GM12875 (cell line): Measurements from ENCODE around the gene PTPRG.

Experiments
- H3K4me3 ChIP-seq: one replicate; pipeline ENCODE4 v1.5.1; 2011; ENCODE audit warnings: low read depth, low read length, control low read depth
- CTCF ChIP-seq: IDR thresholded peaks from 2 replicates; pipeline ENCODE4 v1.5.1; 2011; ENCODE audit warnings: low read depth, mild to moderate bottlenecking, control low read depth, inconsistent platforms, low read length, moderate library complexity, borderline replicate concordance; ENCODE audit not compliant: insufficient read depth

PTPRG gene

GRCh38 chr3:61828880-61829721, 267.7 kb downstream of the PTPRG start:
- no peak overlapping the region for H3K4me3 ChIP-seq
- no peak for TF ChIP-seq CTCF

GRCh38 chr3:61829722-61830350, 268.5 kb downstream of the PTPRG start:
- no peak for TF ChIP-seq CTCF
- H3K4me3 ChIP-seq, result no peak overlapping the region

GRCh38 chr3:61831973-61832372, 270.6 kb downstream of the PTPRG start:
- no peak for TF ChIP-seq CTCF
- H3K4me3 ChIP-seq, result no peak overlapping the region

GRCh38 chr3:61832375-61833229, 271.2 kb downstream of the PTPRG start:
- no peak for TF ChIP-seq CTCF
- H3K4me3 ChIP-seq, result no peak overlapping the region

- TF ChIP-seq CTCF, result no peak
- H3K4me3 ChIP-seq, result no peak overlapping the region
Measured at GRCh38 chr3:61839256-61839655, 277.9 kb downstream of the PTPRG start.

GRCh38 chr3:61841111-61841845, 279.9 kb downstream of the PTPRG start:
- no peak overlapping the region for H3K4me3 ChIP-seq

More at GRCh38 chr3:61841111-61841845, 279.9 kb downstream of the PTPRG start:
- no peak for TF ChIP-seq CTCF
